ENCODE results near the gene PTPRF. TPM values are rescaled to one million over a fixed set of nuclear protein-coding genes. Genes with fewer than 3 reads are reported as not detected.

Gene PTPRF
- total RNA-seq, 1 donor from 2014 or later: 520 TPM

GRCh38 chr1:43583058-43583457 is 52.4 kb downstream of the PTPRF start:
- H3K27me3 Mint-ChIP-seq: no peaks in the 10 kb centered on the region
- DNase-seq (ENCODE audit: low spot score, unreplicated experiment): no peak
- no peak overlapping the region for H3K4me3 Mint-ChIP-seq (ENCODE audit: low read depth)
- H3K27ac Mint-ChIP-seq: no peak overlapping the region
- no peaks in the 10 kb centered on the region for H3K9me3 Mint-ChIP-seq (ENCODE audit: low read depth)
- TF ChIP-seq, protein P1, sequence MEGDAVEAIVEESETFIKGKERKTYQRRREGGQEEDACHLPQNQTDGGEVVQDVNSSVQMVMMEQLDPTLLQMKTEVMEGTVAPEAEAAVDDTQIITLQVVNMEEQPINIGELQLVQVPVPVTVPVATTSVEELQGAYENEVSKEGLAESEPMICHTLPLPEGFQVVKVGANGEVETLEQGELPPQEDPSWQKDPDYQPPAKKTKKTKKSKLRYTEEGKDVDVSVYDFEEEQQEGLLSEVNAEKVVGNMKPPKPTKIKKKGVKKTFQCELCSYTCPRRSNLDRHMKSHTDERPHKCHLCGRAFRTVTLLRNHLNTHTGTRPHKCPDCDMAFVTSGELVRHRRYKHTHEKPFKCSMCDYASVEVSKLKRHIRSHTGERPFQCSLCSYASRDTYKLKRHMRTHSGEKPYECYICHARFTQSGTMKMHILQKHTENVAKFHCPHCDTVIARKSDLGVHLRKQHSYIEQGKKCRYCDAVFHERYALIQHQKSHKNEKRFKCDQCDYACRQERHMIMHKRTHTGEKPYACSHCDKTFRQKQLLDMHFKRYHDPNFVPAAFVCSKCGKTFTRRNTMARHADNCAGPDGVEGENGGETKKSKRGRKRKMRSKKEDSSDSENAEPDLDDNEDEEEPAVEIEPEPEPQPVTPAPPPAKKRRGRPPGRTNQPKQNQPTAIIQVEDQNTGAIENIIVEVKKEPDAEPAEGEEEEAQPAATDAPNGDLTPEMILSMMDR (IDR thresholded peaks at IDR 0.05; ENCODE audit: unreplicated experiment): no peak
- no peaks in the 10 kb centered on the region for H3K4me1 Mint-ChIP-seq (ENCODE audit: low read depth)
- peaks cover 14% of the 10 kb centered on the region for H3K36me3 Mint-ChIP-seq (ENCODE audit: insufficient read depth)

- Mint-ChIP-seq H3K27me3 (no peaks in the 10 kb centered on the region), H3K9me3 (ENCODE audit: low read depth) (no peaks in the 10 kb centered on the region), H3K36me3 (ENCODE audit: insufficient read depth) (peaks cover 14% of the 10 kb centered on the region), H3K4me1 (ENCODE audit: low read depth) (no peaks in the 10 kb centered on the region), H3K4me3 (ENCODE audit: low read depth) (no peak overlapping the region), H3K27ac (no peak overlapping the region)
- TF ChIP-seq, protein P1 (IDR thresholded peaks at IDR 0.05; ENCODE audit: unreplicated experiment): no peak
- DNase-seq (ENCODE audit: low spot score, unreplicated experiment): no peak
Measured at GRCh38 chr1:43584204-43584603, 53.5 kb downstream of the PTPRF start.

GRCh38 chr1:43585557-43585956 is 54.9 kb downstream of the PTPRF start:
- no peaks in the 10 kb centered on the region for H3K27me3 Mint-ChIP-seq

DNA sequence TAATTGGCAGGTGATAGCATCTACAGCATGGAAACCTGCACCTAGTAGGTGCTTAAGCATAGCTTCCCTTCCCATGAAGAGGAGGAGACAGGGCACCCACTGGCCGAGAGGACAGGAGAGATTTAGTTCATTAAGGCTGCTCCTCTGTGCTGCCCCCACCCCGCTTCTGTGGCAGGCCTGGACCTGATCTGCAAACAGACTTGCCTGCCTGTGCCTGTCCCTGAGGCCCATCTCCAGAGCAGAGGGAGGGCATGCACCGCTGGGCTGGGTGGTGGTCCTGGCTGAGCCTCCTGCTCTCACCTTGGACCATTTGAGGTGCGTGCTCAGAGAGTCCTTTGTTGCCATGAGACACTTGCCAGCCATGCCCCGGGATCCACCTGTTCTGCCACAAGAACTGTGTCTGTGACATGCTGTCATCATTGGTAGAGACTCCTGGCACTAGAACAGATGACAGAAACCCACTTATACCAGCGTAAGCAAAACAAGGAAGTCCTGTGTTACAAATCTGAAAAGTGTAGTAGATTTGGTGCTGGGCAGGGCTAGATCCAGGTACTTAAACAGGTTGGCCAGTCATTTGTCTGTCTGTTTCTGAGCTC is 55.6 kb downstream of the PTPRF start:
- Mint-ChIP-seq H3K27me3 (no peaks in the 10 kb centered on the region), H3K9me3 (ENCODE audit: low read depth) (no peaks in the 10 kb centered on the region), H3K27ac (peak overlapping the region; percentile 74), H3K4me3 (ENCODE audit: low read depth) (no peak overlapping the region), H3K4me1 (ENCODE audit: low read depth) (peaks cover 3% of the 10 kb centered on the region), H3K36me3 (ENCODE audit: insufficient read depth) (peaks cover 10% of the 10 kb centered on the region)
- DNase-seq (ENCODE audit: low spot score, unreplicated experiment): no peak
- TF ChIP-seq, protein P1 (IDR thresholded peaks at IDR 0.05; ENCODE audit: unreplicated experiment): no peak

More at GRCh38 chr1:43585557-43585956, 54.9 kb downstream of the PTPRF start:
- peaks cover 3% of the 10 kb centered on the region for H3K4me1 Mint-ChIP-seq (ENCODE audit: low read depth)
- peak overlapping the region; percentile 74 for H3K27ac Mint-ChIP-seq
- no peaks in the 10 kb centered on the region for H3K9me3 Mint-ChIP-seq (ENCODE audit: low read depth)
- peaks cover 12% of the 10 kb centered on the region for H3K36me3 Mint-ChIP-seq (ENCODE audit: insufficient read depth)
- no peak for DNase-seq (ENCODE audit: low spot score, unreplicated experiment)
- TF ChIP-seq, protein P1 (IDR thresholded peaks at IDR 0.05; ENCODE audit: unreplicated experiment): no peak
- H3K4me3 Mint-ChIP-seq (ENCODE audit: low read depth): no peak overlapping the region

GRCh38 chr1:43587001-43587400 is 56.3 kb downstream of the PTPRF start:
- peaks cover 10% of the 10 kb centered on the region for H3K36me3 Mint-ChIP-seq (ENCODE audit: insufficient read depth)
- peaks cover 3% of the 10 kb centered on the region for H3K4me1 Mint-ChIP-seq (ENCODE audit: low read depth)
- TF ChIP-seq, protein P1 (IDR thresholded peaks at IDR 0.05; ENCODE audit: unreplicated experiment): no peak
- no peaks in the 10 kb centered on the region for H3K9me3 Mint-ChIP-seq (ENCODE audit: low read depth)
- DNase-seq (ENCODE audit: low spot score, unreplicated experiment): no peak
- no peaks in the 10 kb centered on the region for H3K27me3 Mint-ChIP-seq
- H3K4me3 Mint-ChIP-seq (ENCODE audit: low read depth): no peak overlapping the region
- H3K27ac Mint-ChIP-seq: no peak overlapping the region
